RPMI8226 (cell line): Measurements from ENCODE around the gene FHIT.
"Not testable (repeated sequence)": the region's sequence is repeated elsewhere in the genome, so short reads cannot be mapped to it uniquely, and the experiment has no call there.

ENCODE experiments used
- DNase-seq: peaks from one replicate; pipeline ENCODE4 v3.0.0-alpha.2; 2015

Gene FHIT

GRCh38 chr3:60673123-60673522 is 578.1 kb downstream of the FHIT start:
- no peak for DNase-seq

- DNase-seq = not testable (repeated sequence)
These were observed 578.9 kb downstream of the FHIT start for GRCh38 chr3:60672337-60672736.

- no peak for DNase-seq
These were observed 581.6 kb downstream of the FHIT start for GRCh38 chr3:60669636-60670035.

GRCh38 chr3:60660026-60660425 is 591.2 kb downstream of the FHIT start:
- no peak for DNase-seq

- DNase-seq = no peak
These were observed 592.2 kb downstream of the FHIT start for GRCh38 chr3:60659098-60659497.

- DNase-seq = no peak
These were observed 593.3 kb downstream of the FHIT start for GRCh38 chr3:60657972-60658371.

- no peak for DNase-seq
These were observed 598.4 kb downstream of the FHIT start for GRCh38 chr3:60652829-60653228.

GRCh38 chr3:60651799-60652198 is 599.5 kb downstream of the FHIT start:
- DNase-seq = no peak

GRCh38 chr3:60650171-60650570 is 601.1 kb downstream of the FHIT start:
- DNase-seq = no peak

- DNase-seq = no peak
These were observed 605.5 kb downstream of the FHIT start for GRCh38 chr3:60645801-60646200.

- DNase-seq = no peak
These were observed 607.4 kb downstream of the FHIT start for GRCh38 chr3:60643831-60644230.

- no peak for DNase-seq
These were observed 609.9 kb downstream of the FHIT start for GRCh38 chr3:60641354-60641753.

GRCh38 chr3:60636846-60637245 is 614.4 kb downstream of the FHIT start:
- no peak for DNase-seq

GRCh38 chr3:60633644-60634043 is 617.6 kb downstream of the FHIT start:
- no peak for DNase-seq

GRCh38 chr3:60631509-60631908 is 619.7 kb downstream of the FHIT start:
- DNase-seq = no peak

GRCh38 chr3:60630953-60631352 is 620.3 kb downstream of the FHIT start:
- no peak for DNase-seq

GRCh38 chr3:60629816-60630215 is 621.4 kb downstream of the FHIT start:
- DNase-seq = no peak

GRCh38 chr3:60622349-60622748 is 628.9 kb downstream of the FHIT start:
- DNase-seq = no peak

- no peak for DNase-seq
These were observed 634.1 kb downstream of the FHIT start for GRCh38 chr3:60617188-60617587.

GRCh38 chr3:60613769-60614303 is 637.4 kb downstream of the FHIT start:
- no peak for DNase-seq

GRCh38 chr3:60610441-60611112 is 640.7 kb downstream of the FHIT start:
- no peak for DNase-seq

- DNase-seq = no peak
These were observed 641.8 kb downstream of the FHIT start for GRCh38 chr3:60609446-60609845.

- DNase-seq = no peak
These were observed 647.4 kb downstream of the FHIT start for GRCh38 chr3:60603860-60604259.

GRCh38 chr3:60600848-60601247 is 650.4 kb downstream of the FHIT start:
- no peak for DNase-seq

GRCh38 chr3:60599586-60599985 is 651.7 kb downstream of the FHIT start:
- DNase-seq = no peak
